ENCODE data around the gene ZNF543. TPM values are rescaled to one million over a fixed set of nuclear protein-coding genes. Genes with fewer than 3 reads are reported as not detected.

ZNF543 gene
- total RNA-seq, 1 experiment from 2014 or later: 8.4 TPM

DNA sequence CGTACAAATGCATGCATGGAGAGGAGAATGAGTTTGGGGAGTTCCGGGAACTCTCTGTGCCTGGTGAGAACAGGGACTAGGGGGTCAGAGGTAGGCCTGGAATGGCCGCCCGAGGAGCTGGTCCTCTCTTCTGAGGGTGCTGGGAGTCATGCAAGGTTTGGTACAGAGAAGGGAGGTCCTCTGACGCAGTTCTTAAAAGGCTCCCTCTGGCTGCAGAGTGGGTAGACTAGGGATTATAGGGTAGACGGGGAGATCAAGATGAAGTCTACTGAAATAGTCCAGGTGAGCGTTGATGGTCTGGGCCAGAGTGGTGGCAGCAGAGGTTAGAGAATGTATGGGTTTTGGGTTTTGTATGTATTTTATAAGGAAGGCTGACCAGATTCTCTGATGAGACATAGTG, 31.6 kb downstream of the ZNF543 start:
- H3K23me2 ChIP-seq (ENCODE audit: insufficient read length, low read depth, low read length, poor library complexity, severe bottlenecking): peaks cover 7% of the 10 kb centered on the region
- Mint-ChIP-seq H3K9me3 (no peaks in the 10 kb centered on the region), H3K36me3 (ENCODE audit: insufficient read depth in 1 of 3, low read depth in 3 of 3) (peaks cover 20 to 33% (median 33%) of the 10 kb centered on the region in 3 experiments; a peak in 6 of 7 replicates), H3K4me1 (peaks cover 12 to 20% of the 10 kb centered on the region in 2 experiments), H3K27ac (peak overlapping the region; percentile 80 to 96 (median 91); a peak in 6 of 7 replicates), H3K27me3 (ENCODE audit: low read depth) (peaks cover 2% of the 10 kb centered on the region), H3K4me3 (peak overlapping the region; percentile 97 to 98)
- H3K27me3 ChIP-seq (ENCODE audit: insufficient read depth, low read length): no peaks in the 10 kb centered on the region
- H3K9ac ChIP-seq (ENCODE audit: extremely low read depth, insufficient read length, low read length): peak overlapping the region; percentile 89
- no CpG with 5 or more reads among the region's 7 CpGs for WGBS (ENCODE audit: extremely low coverage, insufficient read length, low lambda C conversion rate)
- H3K4me1 ChIP-seq (ENCODE audit: insufficient read depth, low read length): no peaks in the 10 kb centered on the region
- H2BK15ac ChIP-seq (ENCODE audit: low read depth, low read length): no peak overlapping the region
- H2AFZ ChIP-seq (ENCODE audit: low read length): no peak overlapping the region
- no peak overlapping the region for H3T11ph ChIP-seq (ENCODE audit: low read length)
- peak overlapping the region; percentile 27 for H4K5ac ChIP-seq (ENCODE audit: insufficient read length, low read depth, low read length)
- no peak overlapping the region for H3K56ac ChIP-seq (ENCODE audit: insufficient read length, low read depth, low read length)
- H2AK5ac ChIP-seq (ENCODE audit: insufficient read length, low read length): no peak overlapping the region
- peaks cover 13% of the 10 kb centered on the region; the same call in 1 of the 2 replicates for H3K79me2 ChIP-seq (ENCODE audit: insufficient read depth, low read length)
- DNase-seq: no peak
- no peaks in the 10 kb centered on the region for H3K9me3 ChIP-seq (ENCODE audit: control insufficient read depth, low read depth, low read length)
- H3K18ac ChIP-seq (ENCODE audit: insufficient read length, low read depth, low read length): no peak overlapping the region
- no peak overlapping the region for H2BK12ac ChIP-seq (ENCODE audit: insufficient read length, low read depth, low read length)
- H2BK5ac ChIP-seq (ENCODE audit: insufficient read length, low read length): no peak overlapping the region
- TF ChIP-seq, protein P1, sequence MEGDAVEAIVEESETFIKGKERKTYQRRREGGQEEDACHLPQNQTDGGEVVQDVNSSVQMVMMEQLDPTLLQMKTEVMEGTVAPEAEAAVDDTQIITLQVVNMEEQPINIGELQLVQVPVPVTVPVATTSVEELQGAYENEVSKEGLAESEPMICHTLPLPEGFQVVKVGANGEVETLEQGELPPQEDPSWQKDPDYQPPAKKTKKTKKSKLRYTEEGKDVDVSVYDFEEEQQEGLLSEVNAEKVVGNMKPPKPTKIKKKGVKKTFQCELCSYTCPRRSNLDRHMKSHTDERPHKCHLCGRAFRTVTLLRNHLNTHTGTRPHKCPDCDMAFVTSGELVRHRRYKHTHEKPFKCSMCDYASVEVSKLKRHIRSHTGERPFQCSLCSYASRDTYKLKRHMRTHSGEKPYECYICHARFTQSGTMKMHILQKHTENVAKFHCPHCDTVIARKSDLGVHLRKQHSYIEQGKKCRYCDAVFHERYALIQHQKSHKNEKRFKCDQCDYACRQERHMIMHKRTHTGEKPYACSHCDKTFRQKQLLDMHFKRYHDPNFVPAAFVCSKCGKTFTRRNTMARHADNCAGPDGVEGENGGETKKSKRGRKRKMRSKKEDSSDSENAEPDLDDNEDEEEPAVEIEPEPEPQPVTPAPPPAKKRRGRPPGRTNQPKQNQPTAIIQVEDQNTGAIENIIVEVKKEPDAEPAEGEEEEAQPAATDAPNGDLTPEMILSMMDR (conservative IDR thresholded peaks at IDR 0.05): no peak
- H4K8ac ChIP-seq (replicated peaks; ENCODE audit: insufficient read length, low read depth, low read length): no peak overlapping the region
- no peak overlapping the region for H3K23ac ChIP-seq (ENCODE audit: insufficient read length, low read depth, low read length)
- peak overlapping the region; percentile 99 for H3K4me2 ChIP-seq (ENCODE audit: insufficient read depth, insufficient read length, low read length)
- no peak overlapping the region for H4K91ac ChIP-seq (ENCODE audit: insufficient read length, low read depth, low read length)
- H3K27ac ChIP-seq (ENCODE audit: insufficient read length, low read depth, low read length): no peak overlapping the region
- no peaks in the 10 kb centered on the region for H4K20me1 ChIP-seq (ENCODE audit: control insufficient read depth, insufficient read depth, insufficient read length)
- H2BK120ac ChIP-seq (ENCODE audit: low read depth, low read length, poor library complexity, severe bottlenecking): no peak overlapping the region
- H3K14ac ChIP-seq (ENCODE audit: insufficient read depth, low read length): peak overlapping the region; percentile 70
- peaks cover 3% of the 10 kb centered on the region for H3K79me1 ChIP-seq (ENCODE audit: insufficient read depth, low read depth, low read length, poor library complexity, severe bottlenecking)
- no peak overlapping the region for H2BK20ac ChIP-seq (ENCODE audit: low read depth, low read length, poor library complexity, severe bottlenecking)
- no peak overlapping the region for H3K4ac ChIP-seq (ENCODE audit: low read depth, low read length)

All from H9 (cell line).